ENCODE data around the gene ASCL5.
"Not testable (repeated sequence)": the region's sequence is repeated elsewhere in the genome, so short reads cannot be mapped to it uniquely, and the experiment has no call there.

ASCL5 gene

GRCh38 chr1:201126832-201127754, at the start of gene ASCL5:
TSS of gene ASCL5 (minus strand) at chr1:201127184. CDS start at chr1:201115372, 11,812 bp downstream.
- DNase-seq: no peak

- no peak for DNase-seq
Observed at GRCh38 chr1:201175820-201176500, 49.0 kb upstream of the ASCL5 start.

- DNase-seq: no peak
Observed at GRCh38 chr1:201173736-201174135, 46.8 kb upstream of the ASCL5 start.

- peak; percentile 24 for DNase-seq
Observed at GRCh38 chr1:201172999-201173610, 46.1 kb upstream of the ASCL5 start.

GRCh38 chr1:201172326-201172725, 45.3 kb upstream of the ASCL5 start:
- DNase-seq: no peak

GRCh38 chr1:201171063-201172036, 44.4 kb upstream of the ASCL5 start:
- DNase-seq: peak; percentile 74

- DNase-seq: peak; percentile 88
Observed at GRCh38 chr1:201170533-201171062, 43.6 kb upstream of the ASCL5 start.

GRCh38 chr1:201169971-201170532, 43.1 kb upstream of the ASCL5 start:
- no peak for DNase-seq

GRCh38 chr1:201169203-201169602, 42.2 kb upstream of the ASCL5 start:
- no peak for DNase-seq

- DNase-seq: no peak
Observed at GRCh38 chr1:201167041-201167991, 40.3 kb upstream of the ASCL5 start.

GRCh38 chr1:201164645-201165044, 37.7 kb upstream of the ASCL5 start:
- no peak for DNase-seq

GRCh38 chr1:201163707-201164106, 36.7 kb upstream of the ASCL5 start:
- DNase-seq: no peak

GRCh38 chr1:201163036-201163435, 36.1 kb upstream of the ASCL5 start:
- not testable (repeated sequence) for DNase-seq

- DNase-seq: no peak
Observed at GRCh38 chr1:201157949-201158348, 31.0 kb upstream of the ASCL5 start.

GRCh38 chr1:201156819-201157218, 29.8 kb upstream of the ASCL5 start:
- no peak for DNase-seq

GRCh38 chr1:201156346-201156745, 29.4 kb upstream of the ASCL5 start:
- DNase-seq: no peak

GRCh38 chr1:201155354-201155753, 28.4 kb upstream of the ASCL5 start:
- DNase-seq: no peak

- peak; percentile 98 for DNase-seq
Observed at GRCh38 chr1:201154389-201155165, 27.6 kb upstream of the ASCL5 start, which contains the start of gene TMEM9. TSS of gene TMEM9 (minus strand) at chr1:201154474. CDS start at chr1:201153923, 551 bp downstream.
